GM19035 (cell line): ENCODE data around the gene LKAAEAR1.
"Not testable (repeated sequence)": the region's sequence is repeated elsewhere in the genome, so short reads cannot be mapped to it uniquely, and the experiment has no call there.

Source experiments
- ATAC-seq: cut with Tn5 transposase; IDR thresholded peaks from one replicate; pipeline ENCODE4 v1.9.1; 2021; ENCODE audit not compliant: unreplicated experiment

The LKAAEAR1 gene

GRCh38 chr20:64099880-64100565 is 15.8 kb upstream of the LKAAEAR1 start:
- no peak for ATAC-seq

GRCh38 chr20:64099086-64099786 is 15.0 kb upstream of the LKAAEAR1 start:
- no peak for ATAC-seq

GRCh38 chr20:64098471-64099013 is 14.3 kb upstream of the LKAAEAR1 start:
- ATAC-seq, result no peak

GRCh38 chr20:64096535-64096934 is 12.3 kb upstream of the LKAAEAR1 start:
- ATAC-seq, result no peak

- ATAC-seq, result no peak
These were observed 11.7 kb upstream of the LKAAEAR1 start for GRCh38 chr20:64095927-64096326.

- no peak for ATAC-seq
These were observed 11.3 kb upstream of the LKAAEAR1 start for GRCh38 chr20:64095455-64095854.

GRCh38 chr20:64093013-64093503 is 8.9 kb upstream of the LKAAEAR1 start:
- ATAC-seq, result no peak

GRCh38 chr20:64092258-64093012 is 8.2 kb upstream of the LKAAEAR1 start:
- ATAC-seq, result no peak

GRCh38 chr20:64091770-64092169 is 7.6 kb upstream of the LKAAEAR1 start:
- ATAC-seq, result no peak

GRCh38 chr20:64091340-64091739 is 7.1 kb upstream of the LKAAEAR1 start:
- no peak for ATAC-seq

- no peak for ATAC-seq
These were observed 6.0 kb upstream of the LKAAEAR1 start for GRCh38 chr20:64090165-64090564.

- not testable (repeated sequence) for ATAC-seq
These were observed 4.4 kb upstream of the LKAAEAR1 start for GRCh38 chr20:64088586-64088985.

- not testable (repeated sequence) for ATAC-seq
These were observed 3.1 kb upstream of the LKAAEAR1 start for GRCh38 chr20:64087226-64087825.

GRCh38 chr20:64086801-64087200 is 2.6 kb upstream of the LKAAEAR1 start:
- no peak for ATAC-seq

- no peak for ATAC-seq
These were observed 521 bp upstream of the LKAAEAR1 start for GRCh38 chr20:64084685-64085152.

- no peak for ATAC-seq
These were observed 807 bp downstream of the LKAAEAR1 start for GRCh38 chr20:64083378-64083803.

- ATAC-seq, result no peak
These were observed 1.3 kb downstream of the LKAAEAR1 start for GRCh38 chr20:64082820-64083377.

- ATAC-seq, result no peak
These were observed 2.0 kb downstream of the LKAAEAR1 start for GRCh38 chr20:64082126-64082731.

- no peak for ATAC-seq
These were observed 2.6 kb downstream of the LKAAEAR1 start for GRCh38 chr20:64081624-64081964.
